Smooth muscle cell (in vitro differentiated cells): ENCODE measurements around the gene PHAF1. TPM values are rescaled to one million over a fixed set of nuclear protein-coding genes. Genes with fewer than 3 reads are reported as not detected.

Experiments used
- DNase-seq: peaks from one replicate; lab custom pipeline; 2025; ENCODE audit not compliant: unreplicated experiment; lab: John Stamatoyannopoulos, UW
- H2AFZ ChIP-seq: fragments of 200-600 bp; sonication (generic); 2 replicates; pipeline ENCODE4 v1.6.0; 2016; ENCODE audit warnings: antibody characterized with exemption, low read depth, mild to moderate bottlenecking
- H3F3A ChIP-seq: fragments of 200-600 bp; sonication (generic); 2 replicates; pipeline ENCODE4 v1.6.0; 2017; ENCODE audit warnings: antibody characterized with exemption, low read depth
- H3K27ac ChIP-seq: fragments of 200-600 bp; sonication (generic); 2 replicates; pipeline ENCODE4 v1.5.1; 2016; ENCODE audit warnings: low read depth, mild to moderate bottlenecking
- H3K27me3 ChIP-seq: fragments of 200-600 bp; sonication (generic); 2 replicates; pipeline ENCODE4 v1.6.1; 2016; ENCODE audit warnings: low read depth, mild to moderate bottlenecking
- H3K36me3 ChIP-seq: fragments of 200-600 bp; sonication (generic); 2 replicates; pipeline ENCODE4 v1.5.1; 2016; ENCODE audit warnings: low read depth
- H3K4me1 ChIP-seq: fragments of 200-600 bp; sonication (generic); 2 replicates; pipeline ENCODE4 v1.5.1; 2016; ENCODE audit warnings: low read depth
- H3K4me2 ChIP-seq: fragments of 200-600 bp; sonication (generic); 2 replicates; pipeline ENCODE4 v1.6.0; 2016; ENCODE audit warnings: mild to moderate bottlenecking
- H3K4me3 ChIP-seq: fragments of 200-600 bp; sonication (generic); 2 replicates; pipeline ENCODE4 v1.5.1; 2016; ENCODE audit warnings: mild to moderate bottlenecking
- H3K79me2 ChIP-seq: fragments of 200-600 bp; sonication (generic); 2 replicates; pipeline ENCODE4 v1.6.0; 2016; ENCODE audit warnings: low read depth, mild to moderate bottlenecking
- H3K9ac ChIP-seq: fragments of 200-600 bp; sonication (generic); 2 replicates; pipeline ENCODE4 v1.6.0; 2016; ENCODE audit warnings: low read depth
- H3K9me3 ChIP-seq: fragments of 200-600 bp; sonication (generic); replicated peaks from 2 replicates; pipeline ENCODE4 v1.5.1; 2016; ENCODE audit warnings: low read depth
- H4K20me1 ChIP-seq: fragments of 200-600 bp; sonication (generic); 2 replicates; pipeline ENCODE4 v1.6.0; 2016; ENCODE audit warnings: low read depth
- CTCF ChIP-seq: fragments of 200-600 bp; sonication (generic); IDR thresholded peaks from 2 replicates; pipeline ENCODE4 v1.5.1; 2017; ENCODE audit warnings: borderline replicate concordance, mild to moderate bottlenecking, antibody characterized with exemption; ENCODE audit not compliant: insufficient read depth, poor library complexity, severe bottlenecking
- WGBS: methylation state at CpG from one replicate; pipeline ENCODE4 v1.1.7; 2016; ENCODE audit warnings: low lambda C conversion rate; 5-methylcytosine and 5-hydroxymethylcytosine counted together
- polyA plus RNA-seq: library from polyadenylated mRNA; unstranded; fragments of >200 nt; fragmentation: Nextera tagmentation; extraction: Ambion mirVana; gene quantifications from 2 replicates; pipeline ENCODE4 v1.2.1, GENCODE V29; 2016
- total RNA-seq: library from RNA; depleted of rRNA; stranded (reverse); fragments of >200 nt; gene quantifications from 2 replicates; pipeline ENCODE4 v1.2.3, GENCODE V29; 2014

The PHAF1 gene
- total and polyA plus RNA-seq, 2 experiments from 2014 or later, result 15.5 TPM

- no peak for DNase-seq
- H3K79me2 ChIP-seq, result peaks cover 10% of the 10 kb centered on the region
- H3K27ac ChIP-seq, result no peak overlapping the region
- H3K9me3 ChIP-seq, result no peaks in the 10 kb centered on the region
- H4K20me1 ChIP-seq, result peaks cover 7% of the 10 kb centered on the region
- H3K9ac ChIP-seq, result no peak overlapping the region
- H3K36me3 ChIP-seq, result no peaks in the 10 kb centered on the region
- H3K4me2 ChIP-seq, result no peak overlapping the region
- H3K27me3 ChIP-seq, result no peaks in the 10 kb centered on the region
- TF ChIP-seq CTCF, result no peak
- H3F3A ChIP-seq, result no peaks in the 10 kb centered on the region
- H3K4me1 ChIP-seq, result peaks cover 13% of the 10 kb centered on the region
- no peak overlapping the region for H3K4me3 ChIP-seq
- no peak overlapping the region for H2AFZ ChIP-seq
- 16% methylated on average over 12 of the region's 12 CpGs for WGBS
Measured at GRCh38 chr16:67185651-67186134, 76.0 kb downstream of the PHAF1 start.

GRCh38 chr16:67186550-67186950 is 76.8 kb downstream of the PHAF1 start:
- no peak for TF ChIP-seq CTCF
- DNase-seq, result no peak
- no peak overlapping the region for H2AFZ ChIP-seq
- H3K27me3 ChIP-seq, result no peaks in the 10 kb centered on the region
- H3F3A ChIP-seq, result no peaks in the 10 kb centered on the region
- peaks cover 11% of the 10 kb centered on the region for H3K79me2 ChIP-seq
- H4K20me1 ChIP-seq, result peaks cover 7% of the 10 kb centered on the region
- H3K36me3 ChIP-seq, result no peaks in the 10 kb centered on the region
- H3K9me3 ChIP-seq, result no peaks in the 10 kb centered on the region
- no peak overlapping the region for H3K4me2 ChIP-seq
- whole genome bisulfite sequencing, result 30% methylated on average over 5 of the region's 5 CpGs
- peaks cover 16% of the 10 kb centered on the region for H3K4me1 ChIP-seq
- H3K4me3 ChIP-seq, result no peak overlapping the region
- H3K9ac ChIP-seq, result no peak overlapping the region
- no peak overlapping the region for H3K27ac ChIP-seq

- Histone ChIP-seq H4K20me1 (peaks cover 8% of the 10 kb centered on the region), H3K4me1 (peaks cover 18% of the 10 kb centered on the region), H3F3A (no peaks in the 10 kb centered on the region), H2AFZ (no peak overlapping the region), H3K27me3 (no peaks in the 10 kb centered on the region), H3K4me3 (no peak overlapping the region), H3K4me2 (no peak overlapping the region), H3K27ac (no peak overlapping the region), H3K9ac (no peak overlapping the region), H3K36me3 (no peaks in the 10 kb centered on the region), H3K79me2 (peaks cover 14% of the 10 kb centered on the region), H3K9me3 (no peaks in the 10 kb centered on the region)
- TF ChIP-seq CTCF, result no peak
- 96% methylated on average over 26 of the region's 26 CpGs for WGBS
- no peak for DNase-seq
Measured at GRCh38 chr16:67187175-67187890, 77.6 kb downstream of the PHAF1 start.

GRCh38 chr16:67188323-67188722 is 78.6 kb downstream of the PHAF1 start:
- Histone ChIP-seq H3K9me3 (no peaks in the 10 kb centered on the region), H4K20me1 (peaks cover 18% of the 10 kb centered on the region), H3K27ac (no peak overlapping the region), H3K27me3 (no peaks in the 10 kb centered on the region), H3K4me2 (no peak overlapping the region), H3K36me3 (no peaks in the 10 kb centered on the region), H3F3A (no peaks in the 10 kb centered on the region), H3K4me3 (no peak overlapping the region), H2AFZ (no peak overlapping the region), H3K9ac (no peak overlapping the region), H3K79me2 (peaks cover 16% of the 10 kb centered on the region), H3K4me1 (peaks cover 22% of the 10 kb centered on the region)
- WGBS, result 82% methylated on average over 4 of the region's 4 CpGs
- DNase-seq, result no peak
- TF ChIP-seq CTCF, result no peak
